HEK293T (cell line): ENCODE results near the gene PCGF3.
"Not testable (repeated sequence)": the region's sequence is repeated elsewhere in the genome, so short reads cannot be mapped to it uniquely, and the experiment has no call there.

Source experiments
- FOXK2 ChIP-seq: fragments of 450-650 bp; IDR thresholded peaks from 2 replicates; pipeline ENCODE4 v1.6.1; 2016; ENCODE audit warnings: mild to moderate bottlenecking
- NFRKB ChIP-seq: fragments of 450-650 bp; IDR thresholded peaks from 2 replicates; pipeline ENCODE4 v1.6.1; 2016; ENCODE audit warnings: mild to moderate bottlenecking, moderate library complexity
- SP1 ChIP-seq: fragments of 450-650 bp; IDR thresholded peaks from 2 replicates; pipeline ENCODE4 v1.6.1; 2017
- ZNF384 ChIP-seq: fragments of 450-650 bp; IDR thresholded peaks from 2 replicates; pipeline ENCODE4 v1.6.1; 2016

DNA sequence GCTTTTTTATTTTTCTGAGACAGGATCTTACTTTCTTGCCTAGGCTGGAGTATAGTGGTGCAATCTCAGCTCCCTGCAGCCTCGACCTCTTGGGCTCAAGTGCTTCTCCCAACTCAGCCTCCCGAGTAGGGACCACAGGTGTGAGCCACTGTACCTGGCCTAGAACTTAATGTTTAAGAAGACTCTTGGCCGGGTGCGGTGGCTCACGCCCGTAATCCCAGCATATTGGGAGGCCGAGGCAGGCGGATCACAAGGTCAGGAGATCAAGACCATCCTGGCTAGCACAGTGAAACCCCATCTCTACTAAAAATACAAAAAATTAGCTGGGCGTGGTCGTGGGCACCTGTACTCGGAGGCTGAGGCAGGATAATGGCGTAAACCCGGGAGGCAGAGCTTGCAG, 47.6 kb downstream of the PCGF3 start:
- not testable (repeated sequence) for TF ChIP-seq ZNF384, SP1, NFRKB, FOXK2
